GM12864 (cell line): ENCODE measurements around the gene LY6G6F.

Experiments
- DNase-seq: peaks from one replicate; pipeline ENCODE4 v3.0.0-alpha.2; 2011; ENCODE audit warnings: low read depth
- H3K4me3 ChIP-seq: 2 replicates; pipeline ENCODE4 v1.5.1; 2011; ENCODE audit warnings: mild to moderate bottlenecking, low read depth, low read length, control low read depth
- TF ChIP-seq, protein P1 (sequence below): IDR thresholded peaks from 2 replicates; pipeline ENCODE4 v1.5.1; 2011; ENCODE audit warnings: low read depth, mild to moderate bottlenecking, moderate library complexity, low read length, control low read depth, inconsistent platforms; ENCODE audit errors: missing control alignments

LY6G6F gene

GRCh38 chr6:31737315-31737990 lies 30.8 kb downstream of the LY6G6F start:
- DNase-seq: no peak
- peak overlapping the region; percentile 11; the same call in 1 of the 2 replicates for H3K4me3 ChIP-seq

GRCh38 chr6:31737991-31738979 lies 31.6 kb downstream of the LY6G6F start:
- TF ChIP-seq, protein P1, sequence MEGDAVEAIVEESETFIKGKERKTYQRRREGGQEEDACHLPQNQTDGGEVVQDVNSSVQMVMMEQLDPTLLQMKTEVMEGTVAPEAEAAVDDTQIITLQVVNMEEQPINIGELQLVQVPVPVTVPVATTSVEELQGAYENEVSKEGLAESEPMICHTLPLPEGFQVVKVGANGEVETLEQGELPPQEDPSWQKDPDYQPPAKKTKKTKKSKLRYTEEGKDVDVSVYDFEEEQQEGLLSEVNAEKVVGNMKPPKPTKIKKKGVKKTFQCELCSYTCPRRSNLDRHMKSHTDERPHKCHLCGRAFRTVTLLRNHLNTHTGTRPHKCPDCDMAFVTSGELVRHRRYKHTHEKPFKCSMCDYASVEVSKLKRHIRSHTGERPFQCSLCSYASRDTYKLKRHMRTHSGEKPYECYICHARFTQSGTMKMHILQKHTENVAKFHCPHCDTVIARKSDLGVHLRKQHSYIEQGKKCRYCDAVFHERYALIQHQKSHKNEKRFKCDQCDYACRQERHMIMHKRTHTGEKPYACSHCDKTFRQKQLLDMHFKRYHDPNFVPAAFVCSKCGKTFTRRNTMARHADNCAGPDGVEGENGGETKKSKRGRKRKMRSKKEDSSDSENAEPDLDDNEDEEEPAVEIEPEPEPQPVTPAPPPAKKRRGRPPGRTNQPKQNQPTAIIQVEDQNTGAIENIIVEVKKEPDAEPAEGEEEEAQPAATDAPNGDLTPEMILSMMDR: peak; percentile 11
- H3K4me3 ChIP-seq: peak overlapping the region; percentile 31
- peak; percentile 77 for DNase-seq

More at GRCh38 chr6:31737315-31737990, 30.8 kb downstream of the LY6G6F start:
- TF ChIP-seq, protein P1: no peak

DNA sequence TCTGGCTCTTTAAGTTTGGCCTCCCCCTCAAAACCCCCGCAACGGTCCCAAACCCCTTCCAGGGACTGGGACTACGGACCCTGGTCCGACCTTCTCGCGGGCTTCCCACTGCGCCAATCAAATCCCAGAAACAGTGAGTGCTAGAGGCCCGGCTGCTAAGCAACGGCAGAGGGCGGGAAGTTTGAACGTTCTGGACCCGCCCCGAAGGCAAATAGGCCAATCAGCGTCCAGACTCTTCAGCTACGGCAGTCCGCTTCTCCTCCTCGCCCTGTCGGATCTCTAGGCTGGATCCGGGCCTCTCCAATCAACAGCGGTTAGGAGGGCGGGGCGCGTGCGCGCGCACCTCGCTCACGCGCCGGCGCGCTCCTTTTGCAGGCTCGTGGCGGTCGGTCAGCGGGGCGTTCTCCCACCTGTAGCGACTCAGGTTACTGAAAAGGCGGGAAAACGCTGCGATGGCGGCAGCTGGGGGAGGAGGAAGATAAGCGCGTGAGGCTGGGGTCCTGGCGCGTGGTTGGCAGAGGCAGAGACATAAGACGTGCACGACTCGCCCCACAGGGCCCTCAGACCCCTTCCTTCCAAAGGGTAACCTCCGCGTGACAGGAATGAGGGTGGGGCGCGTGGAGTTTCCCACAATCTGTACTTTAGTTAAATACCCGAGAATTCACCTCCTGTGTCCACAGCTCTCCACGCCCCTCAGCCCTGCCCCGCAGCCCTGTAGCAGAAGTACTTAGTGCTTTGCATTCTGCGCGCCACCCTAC lies 33.2 kb downstream of the LY6G6F start, which contains the start of gene MSH5:
Gene MSH5, plus strand, starts transcription at position 367 of the 758 bp plus-strand sequence. CDS start 462 bp downstream, outside the sequence.
- H3K4me3 ChIP-seq: peak within 1 kb of the TSS; percentile 75
- TF ChIP-seq, protein P1: no peak
- DNase-seq: peak; percentile 97

GRCh38 chr6:31740397-31741223 lies 33.9 kb downstream of the LY6G6F start:
- peak overlapping the region; percentile 75 for H3K4me3 ChIP-seq
- no peak for DNase-seq
- TF ChIP-seq, protein P1: no peak

- DNase-seq: no peak
- TF ChIP-seq, protein P1: no peak
- no peak overlapping the region for H3K4me3 ChIP-seq
Measured at GRCh38 chr6:31741815-31742214, 35.1 kb downstream of the LY6G6F start.

- TF ChIP-seq, protein P1: no peak
- DNase-seq: no peak
- no peak overlapping the region for H3K4me3 ChIP-seq
Measured at GRCh38 chr6:31742894-31743293, 36.2 kb downstream of the LY6G6F start.
